ENCODE measurements around the gene LOXL1. TPM values are rescaled to one million over a fixed set of nuclear protein-coding genes. Genes with fewer than 3 reads are reported as not detected.

The LOXL1 gene
- total and polyA plus RNA-seq, 2 of the 13 experiments (the other 11 are each of a cell fraction or from before 2014, with no cell fraction given): 0.51 to 1.3 TPM

DNA sequence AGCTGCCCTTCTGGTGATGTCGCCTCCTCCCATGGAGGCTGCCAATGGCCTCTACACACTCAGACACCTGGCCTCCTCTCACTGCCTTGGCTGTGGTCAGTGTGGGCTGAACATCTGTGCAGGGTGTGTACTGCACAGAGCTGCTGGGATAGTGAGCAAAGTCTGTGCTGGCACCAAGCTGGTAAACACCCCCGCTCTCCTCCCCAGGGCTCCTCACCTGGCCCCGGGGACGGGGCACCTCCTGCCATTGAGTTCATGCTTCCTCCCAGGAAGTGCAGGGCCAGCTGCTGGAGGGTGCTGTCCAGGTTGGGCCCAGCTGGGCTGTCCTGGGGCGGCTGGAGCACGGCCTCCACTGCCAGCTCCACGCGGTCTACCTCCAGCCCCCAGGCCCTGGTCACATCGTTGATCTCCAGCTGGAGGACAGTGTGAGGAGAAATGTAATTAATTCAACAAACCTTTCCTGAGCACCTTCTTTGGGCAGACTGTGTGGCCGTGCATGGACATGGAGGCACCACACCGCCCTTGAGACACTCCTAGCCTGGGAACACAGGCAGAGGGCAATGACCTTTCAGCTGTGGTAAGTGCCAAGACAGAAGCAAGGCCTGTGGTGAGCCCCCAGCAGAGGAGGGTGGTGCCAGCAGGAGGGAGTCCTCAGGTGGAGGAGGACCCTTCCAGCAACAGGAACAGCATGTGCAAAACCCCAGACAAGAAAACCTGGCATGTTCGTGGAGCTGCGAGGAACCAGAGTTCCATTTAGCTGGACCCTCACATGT is 59.0 kb downstream of the LOXL1 start:
- intact Hi-C loops (cut with micrococcal nuclease; ENCODE audit: unreplicated experiment): no loop called here
- no peak for FAIRE-seq
- no peak for ATAC-seq

More for the DNA sequence above, 59.0 kb downstream of the LOXL1 start:
- BruUV-seq (replicated peaks): no TSS peak
- in situ Hi-C loops (cut with HindIII; ENCODE audit: extremely low pct_ligation_motif_present, low pct_unique_long_range_greater_than_20kb): no loop called here
- no peak overlapping the region for H3K9ac ChIP-seq (ENCODE audit: insufficient read depth, low read depth, low read length)
- TF ChIP-seq ESRRA (CRISPR knock-in tag; IDR thresholded peaks at IDR 0.05; ENCODE audit: low read depth) (no peak), TEAD2 (CRISPR knock-in tag; IDR thresholded peaks at IDR 0.05) (no peak), ZNF317 (CRISPR knock-in tag; IDR thresholded peaks at IDR 0.05) (no peak), ZNF432 (CRISPR knock-in tag; IDR thresholded peaks at IDR 0.05; ENCODE audit: borderline replicate concordance) (no peak), CREM (IDR thresholded peaks at IDR 0.05) (no peak), CREM (CRISPR knock-in tag; IDR thresholded peaks at IDR 0.05) (no peak), SP1 (IDR thresholded peaks at IDR 0.05) (no peak), SP1 (CRISPR knock-in tag; IDR thresholded peaks at IDR 0.05) (no peak), ZSCAN21 (CRISPR knock-in tag; IDR thresholded peaks at IDR 0.05; ENCODE audit: borderline replicate concordance) (no peak), DBP (CRISPR knock-in tag; IDR thresholded peaks at IDR 0.05; ENCODE audit: not compliant biosample characterization) (no peak), NFE2L1 (CRISPR knock-in tag; IDR thresholded peaks at IDR 0.05; ENCODE audit: borderline replicate concordance) (no peak), HCFC1 (IDR thresholded peaks at IDR 0.05; ENCODE audit: low read depth, low read length) (no peak), HDAC6 (IDR thresholded peaks at IDR 0.05; ENCODE audit: low read depth, low read length) (no peak), THYN1 (CRISPR knock-in tag; IDR thresholded peaks at IDR 0.05; ENCODE audit: borderline replicate concordance, low read depth) (no peak), ZNF232 (CRISPR knock-in tag; IDR thresholded peaks at IDR 0.05; ENCODE audit: borderline replicate concordance) (no peak), ZNF17 (CRISPR knock-in tag; IDR thresholded peaks at IDR 0.05) (no peak), ZNF703 (CRISPR knock-in tag; IDR thresholded peaks at IDR 0.05; ENCODE audit: borderline replicate concordance) (no peak)
- TF ChIP-seq, protein P1, sequence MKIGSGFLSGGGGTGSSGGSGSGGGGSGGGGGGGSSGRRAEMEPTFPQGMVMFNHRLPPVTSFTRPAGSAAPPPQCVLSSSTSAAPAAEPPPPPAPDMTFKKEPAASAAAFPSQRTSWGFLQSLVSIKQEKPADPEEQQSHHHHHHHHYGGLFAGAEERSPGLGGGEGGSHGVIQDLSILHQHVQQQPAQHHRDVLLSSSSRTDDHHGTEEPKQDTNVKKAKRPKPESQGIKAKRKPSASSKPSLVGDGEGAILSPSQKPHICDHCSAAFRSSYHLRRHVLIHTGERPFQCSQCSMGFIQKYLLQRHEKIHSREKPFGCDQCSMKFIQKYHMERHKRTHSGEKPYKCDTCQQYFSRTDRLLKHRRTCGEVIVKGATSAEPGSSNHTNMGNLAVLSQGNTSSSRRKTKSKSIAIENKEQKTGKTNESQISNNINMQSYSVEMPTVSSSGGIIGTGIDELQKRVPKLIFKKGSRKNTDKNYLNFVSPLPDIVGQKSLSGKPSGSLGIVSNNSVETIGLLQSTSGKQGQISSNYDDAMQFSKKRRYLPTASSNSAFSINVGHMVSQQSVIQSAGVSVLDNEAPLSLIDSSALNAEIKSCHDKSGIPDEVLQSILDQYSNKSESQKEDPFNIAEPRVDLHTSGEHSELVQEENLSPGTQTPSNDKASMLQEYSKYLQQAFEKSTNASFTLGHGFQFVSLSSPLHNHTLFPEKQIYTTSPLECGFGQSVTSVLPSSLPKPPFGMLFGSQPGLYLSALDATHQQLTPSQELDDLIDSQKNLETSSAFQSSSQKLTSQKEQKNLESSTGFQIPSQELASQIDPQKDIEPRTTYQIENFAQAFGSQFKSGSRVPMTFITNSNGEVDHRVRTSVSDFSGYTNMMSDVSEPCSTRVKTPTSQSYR (CRISPR knock-in tag; IDR thresholded peaks at IDR 0.05; ENCODE audit: borderline replicate concordance): no peak
- TF ChIP-seq, protein P2, sequence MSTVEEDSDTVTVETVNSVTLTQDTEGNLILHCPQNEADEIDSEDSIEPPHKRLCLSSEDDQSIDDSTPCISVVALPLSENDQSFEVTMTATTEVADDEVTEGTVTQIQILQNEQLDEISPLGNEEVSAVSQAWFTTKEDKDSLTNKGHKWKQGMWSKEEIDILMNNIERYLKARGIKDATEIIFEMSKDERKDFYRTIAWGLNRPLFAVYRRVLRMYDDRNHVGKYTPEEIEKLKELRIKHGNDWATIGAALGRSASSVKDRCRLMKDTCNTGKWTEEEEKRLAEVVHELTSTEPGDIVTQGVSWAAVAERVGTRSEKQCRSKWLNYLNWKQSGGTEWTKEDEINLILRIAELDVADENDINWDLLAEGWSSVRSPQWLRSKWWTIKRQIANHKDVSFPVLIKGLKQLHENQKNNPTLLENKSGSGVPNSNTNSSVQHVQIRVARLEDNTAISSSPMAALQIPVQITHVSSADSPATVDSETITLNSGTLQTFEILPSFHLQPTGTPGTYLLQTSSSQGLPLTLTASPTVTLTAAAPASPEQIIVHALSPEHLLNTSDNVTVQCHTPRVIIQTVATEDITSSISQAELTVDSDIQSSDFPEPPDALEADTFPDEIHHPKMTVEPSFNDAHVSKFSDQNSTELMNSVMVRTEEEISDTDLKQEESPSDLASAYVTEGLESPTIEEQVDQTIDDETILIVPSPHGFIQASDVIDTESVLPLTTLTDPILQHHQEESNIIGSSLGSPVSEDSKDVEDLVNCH (CRISPR knock-in tag; IDR thresholded peaks at IDR 0.05): no peak
- H3K27me3 ChIP-seq (ENCODE audit: control insufficient read depth in 1 of 2, insufficient read depth in 2 of 2, low read length in 2 of 2): no peaks in the 10 kb centered on the region; a peak in 1 of 5 replicates
- H3K27ac ChIP-seq (ENCODE audit: extremely low read length, insufficient read depth, low read length): no peak overlapping the region
- ChIA-PET POLR2A (no interaction called here), CTCF (ENCODE audit: low intra/inter-chr PET ratio, low total read pairs) (no interaction called here)
- H3K4me3 ChIP-seq (replicated peaks in 1 of 3; ENCODE audit: insufficient read depth in 1 of 3, low read depth in 2 of 3, low read length in 3 of 3): no peak overlapping the region
- WGBS (ENCODE audit: low lambda C conversion rate): 76% methylated on average over 5 of the region's 13 CpGs
- no peaks in the 10 kb centered on the region; a peak in 1 of 5 replicates for H3K36me3 ChIP-seq (replicated peaks in 1 of 2; ENCODE audit: control insufficient read depth in 1 of 2, insufficient read depth in 2 of 2, low read length in 2 of 2)
- no peak overlapping the region for H2AFZ ChIP-seq (ENCODE audit: low read length)
- no peaks in the 10 kb centered on the region for H3K4me1 ChIP-seq (ENCODE audit: insufficient read depth, low read length)
- no peaks in the 10 kb centered on the region for H3K9me3 ChIP-seq (ENCODE audit: low read length)
- H3K4me2 ChIP-seq (ENCODE audit: low read depth, low read length): no peak overlapping the region
- H3K79me2 ChIP-seq (ENCODE audit: insufficient read depth, low read length): no peaks in the 10 kb centered on the region
- no peaks in the 10 kb centered on the region for H4K20me1 ChIP-seq (ENCODE audit: insufficient read depth, low read length)
- DNase-seq (ENCODE audit: low spot score): no peak
